K562 (cell line): ENCODE results near the gene ZNF562. TPM values are rescaled to one million over a fixed set of nuclear protein-coding genes. Genes with fewer than 3 reads are reported as not detected.

Source experiments
- ASH1L ChIP-seq: fragments of 450-650 bp; IDR thresholded peaks from 2 replicates; pipeline ENCODE4 v1.6.1; 2018; ENCODE audit warnings: borderline replicate concordance, mild to moderate bottlenecking, low read depth; ENCODE audit not compliant: partially characterized antibody
- CEBPB ChIP-seq: fragments of 450-650 bp; IDR thresholded peaks from 2 replicates; pipeline ENCODE4 v1.6.1; 2016; ENCODE audit warnings: missing genetic modification characterization, missing compliant biosample characterization
- CREB3 ChIP-seq: fragments of 450-650 bp; conservative IDR thresholded peaks from 2 replicates; pipeline ENCODE4 v1.6.1; 2016; ENCODE audit warnings: missing genetic modification characterization, low read depth, mild to moderate bottlenecking, missing compliant biosample characterization, moderate library complexity
- E2F3 ChIP-seq: fragments of 250-450 bp; sonication (Bioruptor Pico); IDR thresholded peaks from 2 replicates; pipeline ENCODE4 v1.4.0; 2020; ENCODE audit warnings: mild to moderate bottlenecking
- ELF2 ChIP-seq: fragments of 250-450 bp; sonication (Bioruptor Pico); IDR thresholded peaks from 2 replicates; pipeline ENCODE4 v1.5.0; 2021; ENCODE audit warnings: mild to moderate bottlenecking
- EP400 ChIP-seq: fragments of 450-650 bp; IDR thresholded peaks from 2 replicates; pipeline ENCODE4 v1.6.1; 2017; ENCODE audit warnings: antibody characterized with exemption, mild to moderate bottlenecking, moderate library complexity
- HDAC1 ChIP-seq, 2 experiments: fragments of 450-650 bp; IDR thresholded peaks; 2 replicates each; pipeline ENCODE4 v1.6.1; 2016 to 2017; ENCODE audit warnings: inconsistent platforms in 1 of 2, mild to moderate bottlenecking in 1 of 2, moderate library complexity in 1 of 2
- HIVEP1 ChIP-seq: fragments of 250-450 bp; sonication (Bioruptor Pico); IDR thresholded peaks from 2 replicates; pipeline ENCODE4 v1.4.0; 2020; ENCODE audit warnings: mild to moderate bottlenecking
- HLTF ChIP-seq: fragments of 450-650 bp; IDR thresholded peaks from 2 replicates; pipeline ENCODE4 v1.6.1; 2016
- HNRNPLL ChIP-seq: fragments of 200-400 bp; formaldehyde crosslinking; IDR thresholded peaks from 2 replicates; pipeline ENCODE4 v1.6.1; 2017; ENCODE audit warnings: low read length, low read depth, mild to moderate bottlenecking; ENCODE audit not compliant: poor library complexity, severe bottlenecking
- MEF2D ChIP-seq: conservative IDR thresholded peaks from 2 replicates; pipeline ENCODE4 v1.6.1; 2016; ENCODE audit warnings: low read depth, missing genetic modification characterization, missing compliant biosample characterization
- MTA2 ChIP-seq: fragments of 450-650 bp; IDR thresholded peaks from 2 replicates; pipeline ENCODE4 v1.6.1; 2016; ENCODE audit warnings: low read depth
- NEUROD1 ChIP-seq: fragments of 150-350 bp; IDR thresholded peaks from 2 replicates; pipeline ENCODE4 v1.6.1; 2014; ENCODE audit warnings: borderline replicate concordance, low read length, low read depth; ENCODE audit not compliant: partially characterized antibody
- NR2C1 ChIP-seq, 2 experiments: fragments of 450-650 bp; IDR thresholded peaks; 2 replicates each; pipeline ENCODE4 v1.6.1; 2017; ENCODE audit warnings: mild to moderate bottlenecking in 2 of 2, antibody characterized with exemption in 1 of 2, inconsistent platforms in 1 of 2, missing compliant biosample characterization in 1 of 2, missing genetic modification characterization in 1 of 2
- RFX5 ChIP-seq: IDR thresholded peaks from 2 replicates; pipeline ENCODE4 v1.6.1; 2011; ENCODE audit warnings: low read depth, mild to moderate bottlenecking, improper control_type of control experiment, low read length
- SREBF2 ChIP-seq: sonication (generic); formaldehyde crosslinking; IDR thresholded peaks from 2 replicates; pipeline ENCODE4 v1.4.0; 2020; ENCODE audit warnings: mild to moderate bottlenecking, missing genetic modification reagents
- STAT5B ChIP-seq: fragments of 250-450 bp; sonication (Bioruptor Pico); IDR thresholded peaks from 2 replicates; pipeline ENCODE4 v1.8.0; 2021; ENCODE audit warnings: mild to moderate bottlenecking, inconsistent platforms
- TCF7 ChIP-seq: sonication (generic); IDR thresholded peaks from 2 replicates; pipeline ENCODE4 v1.6.1; 2016; ENCODE audit warnings: antibody characterized with exemption, borderline replicate concordance
- TCFL5 ChIP-seq: fragments of 250-450 bp; sonication (Bioruptor Pico); conservative IDR thresholded peaks from 2 replicates; pipeline ENCODE4 v1.6.1; 2021; ENCODE audit warnings: mild to moderate bottlenecking, moderate library complexity, matching md5 sums
- THAP7 ChIP-seq: fragments of 250-450 bp; sonication (Bioruptor Pico); IDR thresholded peaks from 2 replicates; pipeline ENCODE4 v1.5.0; 2021
- ZBTB11 ChIP-seq, 3 experiments: fragments of 200-800 bp in 1 of 3; fragments of 250-450 bp in 1 of 3; fragments of 450-650 bp in 1 of 3; sonication (Bioruptor Pico) in 1 of 3; sonication (Bioruptor generic) in 1 of 3; formaldehyde crosslinking in 1 of 3; IDR thresholded peaks; 2 replicates each; pipeline versions ENCODE4 v1.6.1 to v1.8.0; 2016 to 2022; ENCODE audit warnings: mild to moderate bottlenecking in 2 of 3, missing genetic modification characterization in 2 of 3, missing compliant biosample characterization in 1 of 3, moderate library complexity in 1 of 3
- ZFX ChIP-seq: sonication (generic); formaldehyde crosslinking; IDR thresholded peaks from 2 replicates; pipeline ENCODE4 v1.8.0; 2022; ENCODE audit warnings: mild to moderate bottlenecking, missing genetic modification reagents, moderate library complexity
- ZKSCAN3 ChIP-seq: fragments of 250-450 bp; sonication (Bioruptor Pico); IDR thresholded peaks from 2 replicates; pipeline ENCODE4 v1.4.0; 2020
- ZNF134 ChIP-seq: fragments of 250-450 bp; sonication (Bioruptor Pico); conservative IDR thresholded peaks from 2 replicates; pipeline ENCODE4 v1.4.0; 2020
- ZNF165 ChIP-seq: fragments of 250-450 bp; sonication (Bioruptor Pico); IDR thresholded peaks from 2 replicates; pipeline ENCODE4 v1.4.0; 2020; ENCODE audit warnings: borderline replicate concordance
- polyA plus RNA-seq, 8 experiments: library from polyadenylated mRNA; depleted of rRNA in 4 of 8; stranded (reverse) in 5 of 8; unstranded in 3 of 8; fragments of >200 nt; fragmentation: Nextera tagmentation in 2 of 8; fragmentation: Illumina TruSeq in 1 of 8; extraction: Ambion mirVana in 2 of 8; extraction: Trizol in 1 of 8; gene quantifications; 2 replicates each; pipeline versions ENCODE4 v1.2.1 to v1.2.3, GENCODE V29; 2011 to 2014; ENCODE audit warnings: inconsistent platforms in 1 of 8, missing spikeins in 1 of 8
- total RNA-seq, 7 experiments: library from RNA; depleted of rRNA in 6 of 7; stranded (reverse); fragments of >200 nt in 6 of 7; fragmentation: Illumina TruSeq in 2 of 7; extraction: Trizol in 2 of 7; gene quantifications; 2 replicates each; pipeline versions ENCODE4 v1.2.1 to v1.2.3, GENCODE V29; 2011 to 2021; ENCODE audit warnings: low replicate concordance in 1 of 7

Gene ZNF562
- total and polyA plus RNA-seq, 9 of the 15 experiments (the other 6 are each of a cell fraction or from before 2014, with no cell fraction given): 11.8 to 46.9 (median 20.8) TPM

GRCh38 chr19:9674663-9675357, at the start of gene ZNF562 (continued):
- TF ChIP-seq E2F3 (CRISPR knock-in tag): no peak
- TF ChIP-seq CEBPB (tag): no peak
- 0 out of 2 replicates have a peak, but pooled peaks have one; percentile 12 for TF ChIP-seq MTA2
- TF ChIP-seq SREBF2 (CRISPR knock-in tag): peak; percentile 44; the same call in 1 of the 2 replicates
- no peak for TF ChIP-seq HIVEP1 (CRISPR knock-in tag)
- TF ChIP-seq ZBTB11 (CRISPR knock-in tag; IDR thresholded peaks at IDR 0.05): peak; percentile 32 to 98 (median 87); a peak in 5 of 6 replicates
- TF ChIP-seq THAP7 (CRISPR knock-in tag): no peak
- TF ChIP-seq HDAC1 (IDR thresholded peaks at IDR 0.05): peak in 1 of 2 experiments; percentile 87; a peak in 2 of 4 replicates
- peak; percentile 34; the same call in 1 of the 2 replicates for TF ChIP-seq TCF7
- TF ChIP-seq MEF2D (tag): no peak
- 0 out of 2 replicates have a peak, but pooled peaks have one; percentile 36 for TF ChIP-seq NR2C1 (IDR thresholded peaks at IDR 0.05)
- 0 out of 2 replicates have a peak, but pooled peaks have one; percentile 7 for TF ChIP-seq NR2C1 (tag; IDR thresholded peaks at IDR 0.05)
- peak; percentile 66 for TF ChIP-seq CREB3 (tag)
- TF ChIP-seq ASH1L: no peak
- peak; percentile 51 for TF ChIP-seq HNRNPLL
- no peak for TF ChIP-seq RFX5
- no peak for TF ChIP-seq ZNF134 (CRISPR knock-in tag)
- no peak for TF ChIP-seq ZKSCAN3 (CRISPR knock-in tag)
- no peak for TF ChIP-seq HLTF
- peak; percentile 92 for TF ChIP-seq ZFX (CRISPR knock-in tag)
- TF ChIP-seq EP400: peak; percentile 95
- no peak for TF ChIP-seq TCFL5 (CRISPR knock-in tag)
- TF ChIP-seq ZNF165 (CRISPR knock-in tag): no peak
- TF ChIP-seq ELF2 (CRISPR knock-in tag): no peak
- no peak for TF ChIP-seq STAT5B (CRISPR knock-in tag)
- peak; percentile 32 for TF ChIP-seq NEUROD1
